AML-193 (cell line): ENCODE measurements around the gene PACC1.

Source experiments
- DNase-seq, 2 experiments: peaks; one replicate each; lab custom pipeline; 2025; lab: John Stamatoyannopoulos, UW

Gene PACC1

DNA sequence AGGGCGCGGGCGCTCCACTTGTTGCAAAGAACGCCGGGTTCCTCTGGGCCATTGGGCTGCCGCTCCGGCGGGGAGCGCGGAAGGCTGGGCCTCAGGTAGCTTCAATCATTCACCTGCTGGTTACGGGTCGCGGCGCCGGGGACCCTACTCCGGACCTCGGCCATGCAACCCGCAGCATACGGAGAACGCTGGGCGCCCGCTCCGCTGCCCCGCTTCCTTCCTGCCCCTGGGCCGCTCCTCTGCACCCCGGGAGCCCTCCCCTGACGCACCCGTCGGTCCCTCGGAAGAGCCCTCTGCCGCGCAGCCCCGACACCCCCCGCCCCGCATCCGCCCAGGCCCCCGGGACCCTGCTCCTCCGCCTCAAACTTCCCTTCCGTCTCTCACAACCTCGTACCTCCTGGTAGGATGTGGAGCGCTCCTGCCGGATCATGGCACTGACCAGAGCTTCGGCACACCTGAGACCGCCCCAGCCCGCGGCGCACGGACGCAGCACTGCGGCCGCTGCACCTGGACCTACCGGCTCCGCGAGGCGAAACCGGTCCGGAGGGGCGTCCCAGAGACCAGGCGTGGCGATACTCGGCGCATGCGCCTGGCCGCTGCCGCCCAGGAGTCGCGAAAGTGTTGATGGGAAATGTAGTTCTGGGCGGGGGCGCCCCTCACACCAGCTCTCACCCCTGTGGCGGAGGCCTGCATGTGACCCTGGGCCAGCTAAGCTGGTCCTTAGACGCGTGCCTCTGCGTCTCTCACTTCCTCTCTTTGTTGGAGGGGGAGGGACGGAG is at the start of gene PACC1:
Gene PACC1, minus strand, starts transcription at position 559 of the 779 bp plus-strand sequence. Its CDS starts 129 bp downstream, at position 430.
- peak; percentile 94 to 95 for DNase-seq

DNA sequence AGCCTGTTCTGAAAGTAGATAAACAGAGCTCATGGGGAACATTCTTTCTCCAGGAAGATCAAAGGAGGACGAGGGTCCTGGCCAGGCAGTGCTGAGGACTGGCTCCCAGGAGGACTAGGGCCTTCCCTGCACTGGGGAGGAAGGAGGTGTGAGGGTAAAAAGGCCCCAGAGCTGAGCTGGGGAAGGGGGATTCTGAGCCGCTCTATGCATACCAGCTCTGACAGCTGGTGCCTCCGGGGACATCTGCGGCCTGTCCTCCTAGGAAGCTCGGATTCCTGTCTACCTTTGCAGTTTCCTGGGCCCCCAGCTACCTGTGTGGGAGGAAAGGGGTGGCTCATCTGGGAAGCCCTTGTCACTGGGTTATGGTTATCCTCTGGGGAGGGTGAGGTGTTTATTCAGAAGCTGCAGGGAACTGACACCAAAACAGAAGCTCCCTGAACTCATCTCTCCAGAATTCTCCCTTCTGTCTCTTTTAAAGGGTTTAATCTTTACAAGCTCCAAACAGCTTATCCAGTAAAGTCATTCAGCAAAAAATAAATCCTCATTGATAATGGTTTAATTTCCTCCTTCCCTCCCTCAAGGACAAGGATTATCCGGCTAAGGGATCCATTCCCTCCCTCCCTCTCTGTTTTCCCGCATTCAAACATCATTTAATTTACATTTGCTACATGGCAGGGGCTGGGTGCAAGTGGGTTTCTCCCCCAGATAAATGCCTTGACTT is 49.0 kb upstream of the PACC1 start:
- DNase-seq: no peak

DNA sequence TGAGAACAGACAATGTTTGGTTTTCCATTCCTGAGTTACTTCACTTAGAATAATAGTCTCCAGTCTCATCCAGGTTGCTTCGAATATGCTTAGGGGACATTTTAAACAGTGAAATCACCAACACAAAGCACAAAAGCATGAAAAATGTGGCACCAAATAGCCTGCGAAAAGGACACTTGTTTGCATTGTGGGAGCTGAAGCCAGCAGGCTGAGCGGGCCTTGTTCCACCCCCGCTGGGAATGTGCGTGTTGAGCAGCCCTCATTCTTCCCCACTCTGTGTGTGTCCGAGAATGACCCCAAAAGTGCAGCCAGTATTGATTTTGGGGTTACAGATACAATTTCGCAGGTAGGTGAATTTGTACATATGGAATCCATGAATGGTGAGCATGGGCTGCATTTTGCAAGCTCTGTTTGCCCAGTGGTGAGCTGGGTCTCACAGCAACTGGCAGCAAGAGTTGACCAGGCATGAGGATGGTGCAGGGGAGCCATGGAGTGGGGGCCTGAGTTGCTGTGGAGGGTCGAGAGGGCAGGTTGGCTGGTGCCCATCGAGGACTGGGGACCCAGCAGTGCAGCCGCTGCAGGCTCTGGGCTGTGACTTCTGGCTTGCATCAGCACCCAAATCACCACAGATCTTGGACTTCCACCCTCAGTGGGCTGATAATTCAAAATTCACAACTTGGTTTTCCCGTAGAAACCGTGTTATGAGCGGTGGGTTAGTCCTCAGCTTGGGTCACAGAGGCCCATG is 47.4 kb upstream of the PACC1 start:
- no peak for DNase-seq

DNA sequence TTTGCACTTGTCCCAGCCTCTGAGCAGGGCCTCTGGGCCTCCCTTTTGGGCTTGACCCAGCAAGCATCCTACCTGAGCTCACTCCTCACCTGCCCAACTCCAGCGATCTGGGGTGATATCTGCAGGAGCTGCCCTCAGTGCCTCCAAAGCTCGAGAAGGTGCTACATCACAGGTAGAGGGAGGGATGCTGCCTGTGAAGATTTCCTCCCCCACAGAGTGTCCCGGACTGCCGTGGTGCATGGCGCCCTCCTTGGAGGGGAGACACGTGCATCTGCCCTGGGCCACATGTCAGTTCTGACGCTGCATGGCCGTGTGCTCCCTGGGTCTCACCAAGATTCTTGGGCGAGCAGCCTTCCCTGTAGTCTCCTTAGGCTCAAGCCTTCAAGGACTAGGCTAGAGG is 45.7 kb upstream of the PACC1 start:
- DNase-seq: no peak

DNA sequence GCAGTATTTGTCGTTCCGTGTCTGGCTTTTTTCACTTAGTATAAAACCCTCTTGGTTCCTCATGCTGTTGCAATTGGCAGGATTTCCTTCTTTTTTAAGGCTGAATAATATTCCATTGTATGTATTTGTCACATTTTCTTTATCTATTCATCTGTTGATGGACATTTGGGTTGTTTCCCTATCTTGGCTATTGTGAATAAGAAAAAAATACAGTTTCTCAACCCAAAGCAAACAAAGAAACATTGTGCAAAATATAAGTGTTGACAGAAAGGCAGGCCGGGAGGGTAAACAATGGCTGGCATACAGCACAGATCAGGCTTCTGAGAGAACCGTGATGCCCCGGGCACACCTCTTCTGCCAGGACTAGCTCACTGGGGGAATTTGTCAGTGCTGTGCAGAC is 45.0 kb upstream of the PACC1 start:
- DNase-seq: no peak

DNA sequence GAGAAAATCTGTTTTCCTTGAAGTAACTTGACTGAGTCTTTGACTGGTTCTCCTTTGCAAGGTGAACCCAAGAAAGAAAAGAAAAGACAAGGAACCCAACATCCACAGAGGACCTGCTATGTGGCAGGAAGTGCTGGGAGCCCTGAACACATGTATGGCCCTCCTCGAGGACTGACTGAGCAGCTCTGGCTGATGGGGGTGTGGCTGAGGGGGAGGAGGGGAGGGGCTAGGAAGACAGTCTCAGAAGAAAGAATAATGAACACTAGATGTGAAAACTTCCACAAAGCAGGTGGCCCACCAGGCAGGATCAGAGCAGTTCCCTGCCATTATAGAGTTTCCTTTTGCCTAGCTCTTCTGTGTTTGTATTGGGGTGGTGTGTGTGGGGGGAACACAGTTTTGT is 44.1 kb upstream of the PACC1 start:
- no peak for DNase-seq

DNA sequence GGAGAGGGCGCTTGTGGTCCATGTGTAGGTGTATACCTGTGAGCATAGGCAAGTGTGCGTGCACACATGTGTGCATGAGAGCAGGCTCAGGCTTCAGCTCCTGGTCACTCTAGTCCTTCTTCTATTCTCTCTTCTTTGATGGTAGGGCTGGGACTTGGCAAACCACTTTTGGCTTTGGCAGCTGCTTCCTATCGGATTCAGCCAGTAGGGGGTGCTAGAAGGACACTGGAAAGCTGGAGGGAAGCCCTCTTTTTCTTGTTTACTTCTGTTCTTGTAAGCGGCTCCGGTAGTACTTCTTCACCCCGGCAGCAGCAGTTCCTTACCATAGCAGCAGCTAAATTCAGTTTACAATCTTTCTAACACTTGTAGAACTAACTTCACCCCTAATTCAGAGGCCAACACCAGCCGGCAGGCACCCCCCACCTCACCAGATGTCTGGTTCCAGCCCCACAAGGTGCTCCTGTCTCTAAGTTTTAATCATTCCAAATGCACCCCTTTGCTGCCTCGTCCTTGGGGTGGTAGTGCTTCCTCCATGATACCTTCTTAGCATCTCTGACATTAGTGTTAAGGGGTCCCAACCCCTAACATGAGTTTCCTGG is 43.2 kb upstream of the PACC1 start:
- peak; percentile 27 to 41 for DNase-seq

DNA sequence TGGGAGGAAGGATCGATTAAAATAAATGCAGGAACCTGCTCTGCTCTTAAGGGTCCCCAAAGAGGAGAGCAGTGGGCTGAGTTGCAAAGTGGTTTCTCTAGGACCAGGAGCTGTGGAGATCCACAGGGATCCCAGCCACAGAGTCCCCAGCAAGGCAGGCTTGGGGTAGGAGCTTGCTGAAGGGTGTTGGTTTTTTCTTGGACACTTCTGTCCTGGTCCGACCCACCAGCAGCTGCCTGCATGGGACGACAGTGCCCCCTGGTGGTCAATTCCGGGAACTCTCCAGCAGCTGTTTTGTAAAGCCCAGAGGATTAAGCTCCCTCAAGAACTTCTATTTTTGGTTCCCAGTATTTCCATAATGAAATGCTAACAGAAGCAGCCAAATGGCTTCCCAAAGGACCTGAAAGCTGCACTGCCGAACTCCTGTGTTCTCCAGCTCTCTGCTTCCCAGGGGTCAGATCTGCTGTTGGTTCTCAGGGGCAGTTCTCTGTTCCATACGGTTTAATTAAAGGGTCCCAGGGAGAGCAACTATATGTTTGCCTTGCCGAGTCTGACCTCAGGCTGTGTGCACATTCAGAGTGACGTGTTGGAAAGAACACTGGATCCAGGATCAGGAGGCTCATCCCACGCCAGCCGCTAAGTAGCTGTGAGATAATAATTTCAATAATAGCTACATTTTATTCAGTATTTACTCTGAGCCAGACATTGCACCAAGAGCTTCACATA is 41.3 kb upstream of the PACC1 start:
- peak; percentile 45 to 58 for DNase-seq

DNA sequence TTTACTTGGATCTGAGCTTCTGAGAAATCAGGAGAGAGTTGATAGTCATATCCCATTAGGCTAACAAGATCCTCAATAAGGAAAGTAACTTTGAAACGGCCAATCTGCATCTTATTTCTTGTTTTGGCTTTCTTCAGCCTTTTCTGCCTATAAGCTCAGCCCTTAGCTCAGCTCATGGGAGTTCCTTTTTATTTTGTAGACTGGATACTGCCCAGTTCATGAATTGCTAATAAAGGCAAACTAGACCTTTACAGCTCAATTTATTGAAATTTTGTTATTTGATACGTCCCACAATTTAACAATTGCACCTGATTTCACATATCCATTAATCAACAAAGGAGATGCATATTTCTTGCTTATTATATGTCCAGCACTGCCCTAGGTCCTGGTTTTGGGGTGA is 40.7 kb upstream of the PACC1 start:
- DNase-seq: no peak

DNA sequence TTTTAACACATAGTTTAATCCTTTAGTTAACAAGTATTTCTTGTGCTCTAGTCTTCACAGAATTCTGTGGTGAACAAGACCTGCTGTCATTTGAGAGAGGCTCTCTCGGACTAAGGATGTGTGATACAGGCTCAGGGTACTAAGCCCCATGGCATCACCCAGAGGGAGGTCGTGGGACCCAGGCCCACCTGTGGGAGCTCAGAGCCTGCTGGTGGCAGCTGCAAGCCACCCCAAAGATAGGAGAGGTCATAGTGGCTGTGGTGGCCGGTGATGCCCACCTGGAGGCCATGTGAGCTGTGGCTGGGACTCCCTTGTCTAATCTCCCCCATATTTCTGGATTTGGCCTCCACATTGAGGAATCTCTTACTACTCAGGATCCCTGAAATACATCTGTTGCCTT is 40.1 kb upstream of the PACC1 start:
- no peak for DNase-seq

DNA sequence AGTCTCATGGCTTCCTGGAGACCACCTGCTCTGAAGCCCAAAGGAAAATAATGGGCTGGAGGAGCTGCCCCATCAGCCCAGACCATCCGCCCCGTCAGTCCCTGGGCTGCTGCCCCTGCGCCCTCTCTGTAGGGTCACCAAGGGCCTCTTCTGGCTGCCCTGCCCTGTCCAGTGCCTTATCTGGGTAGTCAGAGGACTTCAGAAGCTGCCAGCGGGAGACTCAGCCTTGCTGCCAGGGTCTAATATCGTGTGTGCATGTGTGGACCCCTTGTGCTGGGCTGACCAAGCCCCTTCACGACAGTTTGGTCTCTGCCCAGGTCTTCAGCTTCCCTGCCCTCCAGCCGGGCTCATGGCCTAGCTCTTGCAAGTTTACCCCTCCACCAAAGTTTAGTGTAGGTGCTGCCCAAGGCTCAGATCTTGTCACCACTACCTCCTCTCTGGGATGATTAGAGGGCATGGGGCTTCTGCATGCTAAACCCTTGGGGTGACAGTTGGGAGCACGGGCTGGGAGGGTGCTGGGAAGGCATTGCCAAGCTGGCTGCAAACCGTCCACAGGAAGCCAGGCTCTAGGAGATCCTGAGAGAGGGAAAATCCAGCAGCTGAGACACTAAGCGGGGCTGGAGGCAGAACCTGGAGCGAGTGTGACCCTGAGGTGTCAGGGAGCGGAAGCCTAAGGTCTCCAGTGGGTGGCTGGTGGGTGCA is 38.6 kb upstream of the PACC1 start:
- DNase-seq: no peak

DNA sequence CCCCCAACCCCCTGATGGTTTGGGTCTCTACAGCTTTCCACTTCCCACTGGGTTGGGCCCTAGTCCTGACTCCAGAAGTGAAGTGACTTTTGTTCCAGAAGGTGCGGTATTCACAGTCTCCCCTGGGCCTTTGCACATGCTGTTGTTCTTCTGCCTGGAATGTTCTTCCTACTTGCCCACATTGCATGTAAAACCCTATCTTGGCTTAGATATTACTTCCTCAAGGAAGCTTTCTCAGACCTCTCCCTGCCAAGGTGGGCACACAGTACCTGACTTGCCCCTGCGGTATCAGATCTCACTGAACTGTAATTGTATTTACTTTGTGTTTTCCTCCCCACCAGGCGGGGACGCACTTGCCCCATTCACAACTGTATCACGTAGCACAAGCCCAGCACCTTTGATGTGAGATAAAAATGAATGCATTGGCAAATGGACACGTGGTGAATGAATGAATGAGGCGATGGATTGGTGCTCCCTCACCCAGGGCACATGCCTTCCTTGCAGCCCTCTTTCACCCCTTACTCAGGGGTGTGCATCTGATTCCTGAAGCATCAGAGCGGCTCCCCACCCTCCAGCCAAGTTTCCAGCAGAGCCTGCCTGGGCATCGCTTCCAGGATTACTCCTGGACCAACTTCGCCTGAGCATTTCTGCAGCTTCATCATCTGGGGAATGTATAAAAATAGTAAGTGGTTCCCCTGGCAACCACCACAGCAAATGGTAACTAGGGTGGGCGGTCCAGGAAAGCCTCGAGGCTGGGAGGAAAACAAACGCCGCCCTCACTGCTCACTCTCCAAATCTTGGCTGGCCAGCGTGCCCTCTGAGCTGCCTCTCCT is 37.9 kb upstream of the PACC1 start:
- DNase-seq: no peak

DNA sequence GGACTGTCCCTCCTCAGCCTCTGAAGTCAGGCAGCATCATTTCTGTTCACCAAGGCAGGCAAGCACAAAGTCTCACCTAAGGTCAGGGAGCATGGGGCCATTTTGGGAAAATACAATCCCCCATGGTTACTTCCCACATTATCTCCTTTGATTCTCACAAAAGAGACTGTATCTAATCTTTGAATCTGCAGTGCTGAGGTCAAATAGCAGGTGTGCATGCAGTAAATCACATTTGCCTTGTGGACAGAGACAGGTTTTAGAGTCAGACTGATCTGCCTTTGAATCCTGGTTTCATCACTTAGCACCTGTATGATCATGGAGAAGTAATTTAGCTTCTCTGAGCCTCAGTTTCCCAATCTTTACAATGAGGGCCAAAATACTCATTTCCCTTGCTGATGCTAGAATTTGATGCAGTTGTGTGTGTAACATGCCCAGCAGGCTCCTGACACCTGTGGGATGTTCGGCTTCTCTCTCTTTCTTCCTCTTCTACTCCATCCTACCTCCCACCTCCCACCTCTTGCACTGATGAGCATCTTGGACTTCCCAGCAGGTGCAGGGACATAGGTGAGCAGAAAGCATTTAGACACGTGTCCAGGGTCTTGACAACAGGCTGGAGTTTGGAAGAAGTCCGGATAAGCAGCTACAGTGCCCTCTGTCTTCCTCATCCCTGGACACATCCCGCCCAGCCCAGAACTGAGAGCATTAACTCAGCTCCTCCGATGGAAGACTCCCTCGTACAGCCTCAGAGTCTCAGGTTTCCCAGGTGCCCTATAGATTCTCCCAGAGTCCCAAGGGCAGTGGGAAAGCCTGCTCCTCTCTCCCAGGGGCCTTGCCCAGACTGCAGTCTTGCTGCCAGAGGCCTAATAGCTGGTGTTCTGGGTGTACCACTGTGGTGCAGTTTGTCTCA is 37.0 kb upstream of the PACC1 start:
- DNase-seq: no peak

DNA sequence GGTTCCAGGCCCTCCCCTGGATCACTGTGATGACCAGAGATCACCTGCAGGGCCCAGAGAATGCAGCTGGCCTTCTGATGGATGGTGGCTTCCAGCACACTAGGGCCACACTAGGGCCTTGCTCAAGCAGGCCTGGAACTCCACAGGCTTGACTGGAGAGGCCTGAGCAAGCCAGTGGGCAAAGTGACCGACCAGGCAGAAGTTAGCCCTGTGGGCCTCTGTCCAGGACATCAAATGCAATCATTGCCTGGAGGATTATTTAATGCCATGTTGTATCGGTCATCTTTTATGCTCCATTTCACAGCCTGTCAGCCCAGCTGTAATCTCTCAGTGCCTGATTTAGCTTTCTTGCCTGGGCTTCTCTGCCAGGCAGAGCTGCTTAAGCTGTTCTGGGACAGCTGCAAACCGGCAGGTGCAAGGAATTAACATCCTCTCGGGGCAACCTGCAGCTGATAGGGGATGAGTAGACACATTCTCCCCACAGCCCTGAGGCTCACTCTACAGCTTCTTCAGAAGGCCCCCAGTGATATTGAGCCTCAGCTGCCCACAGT is 35.7 kb upstream of the PACC1 start:
- DNase-seq: no peak

DNA sequence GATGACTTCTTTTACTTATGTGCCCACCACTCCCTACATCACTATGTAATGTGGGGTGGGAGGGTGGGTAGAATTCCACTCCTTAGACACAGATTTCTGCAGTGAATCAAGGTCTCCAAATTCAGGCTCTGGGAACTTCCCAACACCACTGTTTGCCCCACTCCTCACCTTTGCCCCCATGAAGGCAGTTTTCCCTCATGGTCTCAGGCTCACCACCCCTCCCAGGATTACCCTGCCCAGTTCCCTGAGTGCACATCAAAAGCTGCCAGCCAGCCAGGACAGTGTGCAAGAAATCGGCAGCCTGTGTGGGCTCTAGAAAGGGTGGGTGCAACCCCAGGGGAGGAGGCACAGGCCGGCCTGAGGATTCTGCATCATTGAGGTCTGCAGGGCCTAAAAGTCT is 32.8 kb upstream of the PACC1 start:
- DNase-seq: no peak

DNA sequence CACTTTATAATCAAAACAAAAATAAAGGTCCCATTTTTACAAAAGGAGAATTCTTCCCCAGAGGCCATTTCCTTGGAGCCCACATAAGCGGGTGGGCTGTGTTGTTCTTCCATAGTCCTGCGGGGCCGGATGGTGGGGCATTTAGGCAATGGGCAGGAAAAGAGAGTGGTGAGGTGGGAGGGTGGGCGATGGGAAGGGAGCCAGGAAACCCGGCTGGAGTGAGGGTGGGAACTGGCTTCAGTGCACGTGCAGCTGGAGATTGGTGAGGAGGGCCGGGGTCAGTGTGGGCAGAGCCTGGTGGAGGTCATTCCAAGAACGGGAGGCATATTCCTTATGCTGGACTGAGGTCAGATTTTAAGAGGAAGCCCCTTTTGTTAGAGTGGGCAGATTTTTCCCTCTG is 31.6 kb upstream of the PACC1 start:
- DNase-seq: no peak

DNA sequence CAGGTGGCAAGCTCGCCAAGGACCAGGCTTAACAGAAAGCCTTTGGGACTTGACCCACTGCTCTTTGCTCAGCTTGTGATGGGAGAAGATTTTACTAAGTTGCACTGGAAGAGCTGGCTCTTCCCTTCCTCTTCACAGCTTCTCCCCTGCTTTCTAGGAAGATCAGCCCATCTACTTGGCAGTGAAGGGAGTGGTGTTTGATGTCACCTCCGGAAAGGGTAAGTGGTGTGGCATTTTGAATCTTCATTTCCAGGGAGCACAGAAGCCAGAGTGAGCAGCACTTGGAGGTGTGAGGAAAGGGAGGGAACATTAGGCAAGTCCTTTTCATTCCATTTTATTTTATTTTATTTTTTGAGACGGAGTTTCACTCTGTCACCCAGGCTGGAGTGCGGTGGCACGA is 27.7 kb upstream of the PACC1 start:
- DNase-seq: no peak

DNA sequence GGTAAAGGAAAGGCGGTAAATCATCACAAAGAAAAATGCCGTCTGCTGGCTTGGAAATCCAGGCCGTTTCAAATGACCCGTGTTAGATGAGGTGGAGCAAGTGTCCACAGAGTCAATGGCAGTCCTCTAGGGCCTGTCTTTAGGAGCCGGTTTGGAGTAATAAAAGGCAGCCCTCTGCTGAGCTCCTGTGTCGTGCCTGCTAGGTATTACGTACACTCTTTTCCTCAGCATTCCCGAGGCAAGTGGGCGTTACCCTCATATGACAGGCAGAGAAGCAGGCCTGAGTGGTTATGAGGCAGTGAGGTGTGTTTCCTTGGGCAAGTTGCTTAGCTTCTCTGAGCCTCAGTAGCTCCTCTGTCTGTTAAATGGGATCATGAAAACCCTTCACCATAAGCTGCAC is 25.7 kb upstream of the PACC1 start:
- DNase-seq: no peak

DNA sequence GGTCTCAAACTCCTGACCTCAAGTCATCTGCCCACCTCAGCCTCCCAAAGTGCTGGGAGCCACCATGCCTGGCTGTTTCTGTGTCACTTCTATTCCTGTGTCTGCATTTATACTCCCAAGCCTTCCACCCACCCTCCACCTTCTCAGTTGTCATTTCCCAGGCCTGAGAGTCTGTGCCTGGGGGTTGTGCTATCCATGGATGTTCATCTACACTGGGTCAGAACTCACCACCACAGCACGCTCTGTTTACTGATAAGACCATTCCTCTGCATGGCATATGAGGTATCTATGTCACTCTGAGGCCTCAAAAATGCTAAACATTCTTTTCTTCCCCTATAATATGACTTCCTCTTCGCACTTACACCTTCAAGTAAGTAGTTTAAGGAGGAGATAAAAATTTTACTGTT is 24.1 kb upstream of the PACC1 start:
- DNase-seq: no peak
